ENCODE results near the gene PRAC2. TPM values are rescaled to one million over a fixed set of nuclear protein-coding genes. Genes with fewer than 3 reads are reported as not detected.

The PRAC2 gene
- total RNA-seq, 2 donors from 2014 or later: not detected

GRCh38 chr17:48718761-48719641, 4.0 kb upstream of the PRAC2 start:
- no peak for DNase-seq
- intact Hi-C loops (cut with DNase I): no loop called here
- ATAC-seq: no peak

- DNase-seq: no peak
- intact Hi-C loops (cut with DNase I): loop anchor here in 1 of 2 donors (10.0 kb wide), 1 partner anchor 155 kb away; no protein-coding TSS in a partner anchor
- ATAC-seq: no peak
Observed at GRCh38 chr17:48719642-48720265, 3.2 kb upstream of the PRAC2 start.

GRCh38 chr17:48720266-48721008, 2.5 kb upstream of the PRAC2 start:
- no peak for ATAC-seq
- intact Hi-C loops (cut with DNase I): loop anchor here in 1 of 2 donors (10.0 kb wide), 1 partner anchor 154 kb away; no protein-coding TSS in a partner anchor
- no peak for DNase-seq

GRCh38 chr17:48721009-48721402, 2.0 kb upstream of the PRAC2 start:
- DNase-seq: no peak
- no peak for ATAC-seq
- intact Hi-C loops (cut with DNase I): loop anchor here in 1 of 2 donors (10.0 kb wide), 1 partner anchor 154 kb away; no protein-coding TSS in a partner anchor

GRCh38 chr17:48722201-48722907, 631 bp upstream of the PRAC2 start, which contains the start of gene PRAC1:
Gene PRAC1, minus strand, starts transcription at chr17:48722518. Its CDS starts 126 bp downstream, at chr17:48722392.
- ATAC-seq (no peak), DNase-seq (no peak)
- intact Hi-C loops (cut with DNase I): loop anchor here in 1 of 2 donors (10.0 kb wide), 1 partner anchor 152 kb away; no protein-coding TSS in a partner anchor

- no peak for DNase-seq
- intact Hi-C loops (cut with DNase I): loop anchor here (1.0 to 10.0 kb wide), 3 partner anchors 67 to 151 kb away; no protein-coding TSS in a partner anchor
- ATAC-seq: no peak
Observed at GRCh38 chr17:48723423-48724250, 652 bp downstream of the PRAC2 start.

- DNase-seq: peak; percentile 90
- intact Hi-C loops (cut with DNase I): loop anchor here (1.0 to 10.0 kb wide), 4 partner anchors 66 to 158 kb away; no protein-coding TSS in a partner anchor
- ATAC-seq: peak; percentile 86 to 90
Observed at GRCh38 chr17:48724251-48725003, 1.4 kb downstream of the PRAC2 start.

- ATAC-seq (no peak), DNase-seq (no peak)
- intact Hi-C loops (cut with DNase I): loop anchor here (2.0 to 10.0 kb wide), 3 partner anchors 66 to 157 kb away; no protein-coding TSS in a partner anchor
Observed at GRCh38 chr17:48725004-48725287, 2.0 kb downstream of the PRAC2 start.

GRCh38 chr17:48725288-48726064, 2.5 kb downstream of the PRAC2 start:
- DNase-seq (no peak), ATAC-seq (no peak)

GRCh38 chr17:48726114-48726915, 3.3 kb downstream of the PRAC2 start:
- intact Hi-C loops (cut with DNase I): loop anchor here (5.0 to 10.0 kb wide), 2 partner anchors 148 to 156 kb away; no protein-coding TSS in a partner anchor
- no peak for DNase-seq
- ATAC-seq: no peak

More at GRCh38 chr17:48725288-48726064, 2.5 kb downstream of the PRAC2 start:
- intact Hi-C loops (cut with DNase I): loop anchor here (2.0 to 10.0 kb wide), 3 partner anchors 65 to 157 kb away; no protein-coding TSS in a partner anchor

GRCh38 chr17:48726916-48727286, 3.9 kb downstream of the PRAC2 start:
- DNase-seq: no peak
- ATAC-seq: no peak
- intact Hi-C loops (cut with DNase I): loop anchor here (5.0 to 10.0 kb wide), 2 partner anchors 148 to 155 kb away; no protein-coding TSS in a partner anchor

GRCh38 chr17:48727415-48728175, 4.6 kb downstream of the PRAC2 start:
- ATAC-seq: no peak
- intact Hi-C loops (cut with DNase I): loop anchor here (5.0 to 10.0 kb wide), 2 partner anchors 147 to 155 kb away; no protein-coding TSS in a partner anchor
- DNase-seq: no peak

- DNase-seq (peak; percentile 52), ATAC-seq (no peak)
- intact Hi-C loops (cut with DNase I): loop anchor here (5.0 to 10.0 kb wide), 2 partner anchors 146 to 154 kb away; no protein-coding TSS in a partner anchor
Observed at GRCh38 chr17:48728232-48729231, 5.5 kb downstream of the PRAC2 start, which contains the start of gene HOXB13. Gene HOXB13, minus strand, starts transcription at chr17:48728750. Its CDS starts 157 bp downstream, at chr17:48728593.
